ENCODE data around the gene RLN1. TPM values are rescaled to one million over a fixed set of nuclear protein-coding genes. Genes with fewer than 3 reads are reported as not detected.
"Not testable (repeated sequence)": the region's sequence is repeated elsewhere in the genome, so short reads cannot be mapped to it uniquely, and the experiment has no call there.

The RLN1 gene
- polyA plus RNA-seq (2012; rRNA removed): 0.23 and 0.37 TPM in 2 replicates
- 0.08 and 0.15 TPM in 2 replicates for polyA plus RNA-seq (2012; cell fraction: cytosol; rRNA removed)
- polyA plus RNA-seq (2012; cell fraction: nucleus; rRNA removed): not detected in 2 replicates

- H3K4me3 ChIP-seq (ENCODE audit: low read depth in 2 of 2, low read length in 1 of 2): peak within 1 kb of the TSS in 1 of 2 experiments; percentile 30; a peak in 3 of 4 replicates
- H3K27ac ChIP-seq (ENCODE audit: low read depth in 2 of 2, low read length in 1 of 2); H3F3A ChIP-seq (replicated peaks; ENCODE audit: insufficient read depth); H3K4me1 ChIP-seq (ENCODE audit: control insufficient read depth in 1 of 2, insufficient read depth in 2 of 2, low read depth in 1 of 2, low read length in 1 of 2); H3K79me2 ChIP-seq (ENCODE audit: insufficient read depth); H3K9me2 ChIP-seq; H3K9ac ChIP-seq; H3K9me3 ChIP-seq; H4K20me1 ChIP-seq (ENCODE audit: insufficient read depth); POLR2A ChIA-PET; CTCF ChIA-PET; H3K27me3 ChIP-seq (ENCODE audit: insufficient read depth); H3K36me3 ChIP-seq (replicated peaks in 1 of 2; ENCODE audit: control insufficient read depth in 1 of 2, insufficient read depth in 2 of 2, low read length in 1 of 2): not testable (repeated sequence)
- peak within 1 kb of the TSS; percentile 78 for H2AFZ ChIP-seq (ENCODE audit: low read depth)
- DNase-seq: peak; percentile 19
- 14% methylated on average over 1 of the region's 50 CpGs for WGBS (ENCODE audit: low lambda C conversion rate)
- peak within 1 kb of the TSS; percentile 41; the same call in 1 of the 2 replicates for H3K4me2 ChIP-seq
Measured at GRCh38 chr9:5338992-5339981, at the start of gene RLN1. Gene RLN1 (minus strand): TSS chr9:5339876. CDS start chr9:5339746, 130 bp downstream.

- DNase-seq: no peak
- TF ChIP-seq RXRA (IDR thresholded peaks at IDR 0.05; ENCODE audit: borderline replicate concordance, low read depth) (peak; percentile 25; the same call in 1 of the 2 replicates), RFX5 (IDR thresholded peaks at IDR 0.05; ENCODE audit: low read length) (no peak), FOSL2 (IDR thresholded peaks at IDR 0.05; ENCODE audit: borderline replicate concordance, low read depth) (peak; percentile 43; the same call in 1 of the 2 replicates), RAD21 (IDR thresholded peaks at IDR 0.05; ENCODE audit: low read length) (no peak), TCF12 (IDR thresholded peaks at IDR 0.05) (peak; percentile 90), NFIC (IDR thresholded peaks at IDR 0.05; ENCODE audit: borderline replicate concordance) (peak; percentile 86), EP300 (IDR thresholded peaks at IDR 0.05; ENCODE audit: borderline replicate concordance in 1 of 2, low read depth in 1 of 2, low read length in 1 of 2) (peak in 1 of 2 experiments; percentile 57; a peak in 1 of 4 replicates), MAX (IDR thresholded peaks at IDR 0.05; ENCODE audit: low read depth) (peak; percentile 58), PBX3 (IDR thresholded peaks at IDR 0.05) (peak; percentile 92), FOXM1 (IDR thresholded peaks at IDR 0.05; ENCODE audit: low read depth) (no peak), YY1 (IDR thresholded peaks at IDR 0.05; ENCODE audit: low read depth) (no peak), GATA2 (CRISPR knock-in tag; IDR thresholded peaks at IDR 0.05) (no peak), JUND (IDR thresholded peaks at IDR 0.05) (peak; percentile 67), ZBTB33 (IDR thresholded peaks at IDR 0.05; ENCODE audit: borderline replicate concordance, low read depth) (peak; percentile 53; the same call in 1 of the 2 replicates), POLR2AphosphoS5 (IDR thresholded peaks at IDR 0.05; ENCODE audit: low read depth, low read length) (peak; percentile 32; the same call in 1 of the 2 replicates), TEAD4 (IDR thresholded peaks at IDR 0.05; ENCODE audit: borderline replicate concordance, insufficient read depth) (peak; percentile 67; the same call in 1 of the 2 replicates), SMC3 (IDR thresholded peaks at IDR 0.05; ENCODE audit: low read depth, low read length) (no peak), MXI1 (IDR thresholded peaks at IDR 0.05; ENCODE audit: low read depth, low read length) (no peak), USF1 (IDR thresholded peaks at IDR 0.05; ENCODE audit: borderline replicate concordance, low read depth) (no peak), CHD2 (IDR thresholded peaks at IDR 0.05; ENCODE audit: low read length, partially characterized antibody) (no peak)
- Histone ChIP-seq H3K36me3 (replicated peaks in 1 of 2; ENCODE audit: control insufficient read depth in 1 of 2, insufficient read depth in 2 of 2, low read length in 1 of 2) (no peaks in the 10 kb centered on the region), H3K27me3 (ENCODE audit: insufficient read depth) (no peaks in the 10 kb centered on the region), H3F3A (replicated peaks; ENCODE audit: insufficient read depth) (peaks cover 15% of the 10 kb centered on the region), H3K4me2 (no peak overlapping the region), H3K9me3 (no peaks in the 10 kb centered on the region), H2AFZ (ENCODE audit: low read depth) (no peak overlapping the region), H3K27ac (ENCODE audit: low read depth in 2 of 2, low read length in 1 of 2) (no peak overlapping the region; a peak in 1 of 4 replicates), H3K4me3 (ENCODE audit: low read depth in 2 of 2, low read length in 1 of 2) (no peak overlapping the region), H3K9ac (no peak overlapping the region), H4K20me1 (ENCODE audit: insufficient read depth) (no peaks in the 10 kb centered on the region), H3K79me2 (ENCODE audit: insufficient read depth) (no peaks in the 10 kb centered on the region), H3K9me2 (no peaks in the 10 kb centered on the region), H3K4me1 (ENCODE audit: control insufficient read depth in 1 of 2, insufficient read depth in 2 of 2, low read depth in 1 of 2, low read length in 1 of 2) (peaks cover 0 to 15% of the 10 kb centered on the region in 2 experiments; a peak in 3 of 4 replicates)
- CTCF ChIA-PET: no interaction called here
- POLR2A ChIA-PET: no interaction called here
- WGBS (ENCODE audit: low lambda C conversion rate): 33% methylated on average over 3 of the region's 3 CpGs
Measured at GRCh38 chr9:5389109-5389732, 49.5 kb upstream of the RLN1 start.
